Activated CD4-positive, CD25-positive, alpha-beta regulatory T cell treated with anti-CD3 and anti-CD28 coated beads, Interleukin-2, amount 50 U/mL, for 16 hours (primary cell): ENCODE measurements around the gene CLNK.

Experiments
- DNase-seq: peaks from one replicate; pipeline ENCODE4 v3.0.0-alpha.2; 2020; ENCODE audit warnings: low read depth, low spot score

Gene CLNK

GRCh38 chr4:10521424-10521823, 163.1 kb downstream of the CLNK start:
- DNase-seq: no peak

GRCh38 chr4:10509733-10510132, 174.8 kb downstream of the CLNK start:
- DNase-seq: no peak

GRCh38 chr4:10506077-10506476, 178.5 kb downstream of the CLNK start:
- DNase-seq: no peak

- no peak for DNase-seq
Measured at GRCh38 chr4:10504570-10505179, 179.9 kb downstream of the CLNK start.

- DNase-seq: no peak
Measured at GRCh38 chr4:10502717-10503116, 181.9 kb downstream of the CLNK start.

DNA sequence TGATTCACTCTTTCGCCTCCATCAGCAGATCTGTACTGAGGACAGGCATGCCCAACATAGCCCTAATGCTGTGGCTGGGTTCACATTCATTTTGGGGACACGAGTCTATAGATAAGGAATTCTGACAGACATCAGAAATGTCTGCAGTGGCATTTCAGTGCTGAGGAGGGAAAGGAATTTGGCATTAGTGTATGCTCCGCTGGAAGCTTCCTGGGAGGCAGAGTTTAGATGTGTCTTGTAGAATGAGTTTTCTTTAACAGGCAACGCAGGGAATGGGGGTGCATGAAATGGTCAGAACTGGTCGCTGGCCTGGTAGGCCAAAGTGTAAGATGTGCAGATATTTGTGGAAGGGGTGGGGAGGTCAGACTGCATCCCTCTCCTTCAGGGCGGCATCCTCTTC, 183.8 kb downstream of the CLNK start:
- DNase-seq: no peak

DNA sequence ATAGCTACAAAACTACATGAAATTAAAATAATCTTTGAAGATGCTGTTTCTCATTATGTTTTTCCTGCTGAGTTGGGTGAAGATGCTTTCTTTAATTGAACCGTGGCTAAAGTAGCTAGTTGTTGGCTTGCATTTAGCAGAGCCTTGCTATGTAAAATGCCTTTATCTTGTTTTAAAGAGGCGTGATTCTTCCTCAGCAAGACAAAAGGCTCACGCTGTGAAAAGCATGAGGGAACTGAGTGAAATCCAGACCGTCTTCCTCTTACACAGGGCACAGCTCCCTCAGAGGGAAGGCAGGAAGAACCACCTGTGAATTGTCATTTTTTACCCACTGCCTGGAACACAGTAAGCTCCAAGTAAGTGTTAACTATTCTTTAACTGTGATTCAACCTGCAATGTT, 188.4 kb downstream of the CLNK start:
- DNase-seq: no peak

DNA sequence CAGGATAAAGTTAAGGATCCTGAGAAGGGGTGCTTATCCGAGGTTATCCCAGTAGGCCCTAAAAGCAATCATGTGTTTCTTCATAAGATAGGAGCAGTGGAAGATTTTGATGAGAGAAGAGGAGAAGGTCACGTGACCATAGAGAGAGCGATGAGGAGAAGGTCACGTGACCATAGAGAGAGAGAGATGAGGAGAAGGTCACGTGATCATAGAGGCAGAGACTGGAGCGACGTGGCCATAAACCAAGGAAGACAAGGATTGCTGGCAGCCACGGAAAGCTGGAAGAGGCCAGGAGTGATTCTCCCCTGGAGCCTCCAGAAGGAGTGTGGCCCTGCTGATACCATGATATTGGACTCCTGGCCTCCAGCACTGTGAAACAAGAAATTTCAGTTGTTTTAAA, 188.9 kb downstream of the CLNK start:
- no peak for DNase-seq

- DNase-seq: no peak
Measured at GRCh38 chr4:10492464-10492863, 192.1 kb downstream of the CLNK start.

DNA sequence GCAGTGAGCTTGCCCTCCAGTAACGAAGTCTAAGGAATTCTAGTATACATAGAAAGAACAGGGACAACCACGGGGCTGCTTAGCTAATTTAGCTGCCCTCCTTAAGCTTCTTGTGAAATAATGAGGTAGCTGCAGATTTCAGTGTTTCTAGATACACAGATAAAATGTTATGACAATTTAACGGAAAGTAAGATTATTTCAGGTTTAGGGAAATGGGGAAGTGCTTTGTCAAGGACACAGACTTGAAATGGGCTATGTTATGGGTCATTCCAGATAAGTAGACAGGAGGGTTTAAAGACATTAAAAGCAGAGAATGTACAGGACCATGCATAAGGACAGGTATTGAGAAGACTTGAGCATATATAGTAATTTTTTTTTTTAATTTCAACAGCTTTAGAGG, 193.2 kb downstream of the CLNK start:
- DNase-seq: no peak

DNA sequence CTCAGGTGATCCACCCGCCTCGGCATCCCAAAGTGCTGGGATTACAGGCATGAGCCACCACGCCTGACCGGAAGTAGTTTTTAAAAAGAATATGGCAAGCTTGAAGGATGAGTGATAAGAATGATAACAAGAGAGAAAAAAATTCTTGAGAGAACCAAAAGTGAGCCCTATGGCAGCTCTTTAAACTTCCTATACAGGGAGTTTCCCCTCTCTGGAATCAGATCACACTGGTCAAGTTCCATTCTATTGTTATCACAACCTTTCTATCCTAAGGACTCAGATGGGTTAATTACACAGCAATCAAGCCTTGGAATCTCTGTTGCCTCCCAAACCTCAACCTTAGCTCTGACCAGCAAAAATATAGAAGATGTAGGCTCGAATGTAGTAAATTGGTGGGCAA, 193.6 kb downstream of the CLNK start:
- no peak for DNase-seq

- DNase-seq: no peak
Measured at GRCh38 chr4:10482913-10483312, 201.7 kb downstream of the CLNK start.

- no peak for DNase-seq
Measured at GRCh38 chr4:10480616-10481015, 204.0 kb downstream of the CLNK start.

GRCh38 chr4:10478621-10479020, 205.9 kb downstream of the CLNK start:
- no peak for DNase-seq

- no peak for DNase-seq
Measured at GRCh38 chr4:10470505-10470904, 214.1 kb downstream of the CLNK start.

DNA sequence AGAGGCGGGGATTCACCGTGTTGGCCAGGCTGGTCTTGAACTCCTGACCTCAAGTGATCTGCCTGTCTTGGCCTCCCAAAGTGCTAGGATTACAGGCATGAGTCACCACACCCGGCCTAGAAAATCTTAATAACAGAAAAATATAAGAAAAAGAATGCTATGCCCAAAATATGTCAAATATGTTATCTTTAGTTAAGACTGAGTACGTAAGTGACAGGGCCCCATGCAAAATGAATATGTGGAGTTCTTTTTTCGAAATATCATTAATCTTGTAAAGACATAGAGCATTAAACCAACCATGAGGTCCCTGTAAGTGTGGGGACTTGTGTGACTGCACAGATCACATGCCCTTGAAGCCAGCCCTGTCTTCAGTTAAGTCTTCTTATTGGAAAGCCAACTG, 218.4 kb downstream of the CLNK start:
- no peak for DNase-seq

DNA sequence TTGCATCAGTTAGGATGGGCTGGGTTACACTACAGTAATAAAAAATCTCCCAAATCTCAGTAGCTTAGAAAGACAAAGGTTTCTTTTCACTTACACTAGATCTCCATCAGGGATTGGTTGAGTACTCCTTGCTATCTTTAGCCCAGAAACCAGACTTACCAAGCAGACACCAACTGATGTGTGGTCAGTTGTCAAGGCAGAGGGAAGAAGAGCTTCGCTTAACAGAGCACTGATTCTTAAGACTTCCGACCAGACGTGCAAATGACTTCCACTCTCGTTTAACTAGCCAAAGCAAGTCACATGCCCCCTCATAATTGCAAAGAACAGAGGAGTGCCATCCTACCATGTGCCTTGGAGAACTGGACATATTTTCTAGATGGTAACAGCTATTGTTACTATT, 221.7 kb downstream of the CLNK start:
- DNase-seq: no peak

DNA sequence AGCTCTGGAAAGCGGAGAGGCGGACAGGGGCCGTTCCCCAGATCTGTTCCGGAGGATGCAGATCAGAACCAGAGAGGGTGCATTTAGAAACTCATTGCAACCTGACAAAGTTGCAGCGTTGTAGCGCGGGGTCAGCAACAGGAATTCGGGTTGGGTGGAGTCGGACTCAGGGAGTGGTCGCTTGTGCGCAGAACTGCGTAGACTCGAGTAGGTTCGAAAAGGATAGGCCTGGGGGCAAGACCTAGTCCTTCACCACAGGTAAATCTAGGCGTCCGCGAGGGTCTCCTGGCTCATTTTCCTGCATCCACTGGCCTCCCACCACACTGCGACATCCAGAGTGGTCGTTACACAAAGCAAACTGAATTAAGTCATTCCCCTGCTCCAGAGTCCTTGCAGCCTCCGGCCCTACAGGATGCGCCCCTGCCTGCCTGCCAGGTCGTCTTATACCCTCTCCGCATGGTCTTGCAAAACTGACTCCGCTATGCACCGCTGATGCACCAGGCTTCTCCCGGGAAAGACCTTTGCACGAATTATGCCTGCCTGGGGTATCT, 222.6 kb downstream of the CLNK start:
- DNase-seq: no peak

GRCh38 chr4:10461091-10461849, 223.3 kb downstream of the CLNK start:
- DNase-seq: peak; percentile 43

DNA sequence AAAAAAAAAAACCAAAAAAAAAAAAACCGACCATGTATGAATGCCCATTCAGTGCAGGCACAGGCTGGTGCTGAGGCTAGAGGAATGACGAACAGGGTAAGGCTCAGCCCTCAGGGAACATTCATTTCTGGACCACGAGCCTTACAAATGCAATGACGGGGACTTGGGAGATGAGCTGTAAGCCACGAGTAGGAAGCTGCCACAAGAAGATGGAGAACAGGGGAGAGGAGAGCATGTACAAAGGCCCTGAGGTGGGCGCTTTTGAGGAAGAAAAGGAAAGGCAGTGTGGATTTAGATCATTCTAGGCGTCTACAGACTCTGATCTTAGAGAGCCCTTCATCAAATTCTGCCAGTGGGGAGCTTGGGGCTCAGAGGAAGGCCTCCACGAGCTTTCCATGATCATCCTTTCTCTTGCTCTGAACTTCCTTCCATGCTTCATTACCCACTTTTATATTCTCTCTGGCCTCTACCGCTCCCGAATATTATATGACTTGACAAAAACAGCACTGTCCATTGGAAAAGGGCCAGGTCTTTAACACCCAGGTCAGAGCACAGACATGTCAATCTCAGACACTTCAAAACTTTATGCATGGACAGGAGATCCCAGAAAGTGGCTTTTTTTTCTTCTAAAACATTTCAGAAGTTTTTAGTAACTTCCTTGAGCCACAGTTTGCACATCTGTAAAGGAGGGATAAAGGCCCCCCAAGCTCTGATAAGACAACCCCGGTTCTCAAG, 224.1 kb downstream of the CLNK start:
- DNase-seq: no peak

DNA sequence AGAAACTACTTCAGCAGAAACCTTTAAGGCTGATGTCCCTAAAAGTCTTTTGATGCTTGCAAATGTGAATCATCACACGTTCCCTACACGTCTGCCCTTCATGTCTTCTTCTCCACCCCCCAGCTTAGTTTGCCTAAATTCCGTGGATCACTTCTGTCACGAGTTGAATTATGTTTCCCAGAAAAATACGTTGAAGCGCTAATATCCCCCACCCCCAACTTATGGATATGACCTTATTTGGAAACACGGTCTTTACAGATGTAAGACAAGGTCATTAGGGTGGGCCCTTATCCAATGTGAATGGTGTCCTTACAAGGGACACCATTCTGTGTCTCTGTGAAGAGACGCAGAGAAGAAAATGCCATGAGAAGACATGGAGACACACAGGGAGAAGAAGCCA, 225.3 kb downstream of the CLNK start:
- DNase-seq: no peak

DNA sequence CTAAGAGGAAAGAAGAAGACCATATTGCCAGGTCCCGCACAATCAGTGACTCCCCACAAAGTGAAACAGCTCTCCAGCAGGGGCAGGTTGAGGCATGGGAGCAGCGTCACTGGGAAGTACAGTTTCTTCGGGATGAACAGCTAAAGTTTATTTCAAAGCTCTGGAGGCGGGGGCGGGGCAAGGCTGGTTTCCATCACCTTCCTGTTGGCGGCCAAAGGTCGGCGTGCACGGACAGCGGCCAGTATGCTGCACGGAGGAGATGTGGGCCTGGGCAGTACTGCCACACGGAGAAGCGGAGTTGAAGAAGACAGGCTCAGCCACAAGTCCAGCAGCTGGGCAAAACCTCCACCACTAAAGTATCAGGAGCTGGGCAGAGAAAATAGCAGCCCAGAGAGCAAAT, 226.4 kb downstream of the CLNK start:
- DNase-seq: no peak
